B cell (primary cell): ENCODE measurements around the gene ERBB4.

ENCODE experiments used
- EZH2 ChIP-seq: IDR thresholded peaks from 2 replicates; pipeline ENCODE4 v1.6.1; 2012; ENCODE audit warnings: borderline replicate concordance, low read depth, mild to moderate bottlenecking, moderate library complexity, low read length; ENCODE audit not compliant: insufficient read depth, poor library complexity, severe bottlenecking
- TF ChIP-seq, protein P1 (sequence below): fragments of 200-600 bp; IDR thresholded peaks from one replicate; pipeline ENCODE4 v1.8.0; 2022; ENCODE audit warnings: antibody characterized with exemption, mild to moderate bottlenecking

DNA sequence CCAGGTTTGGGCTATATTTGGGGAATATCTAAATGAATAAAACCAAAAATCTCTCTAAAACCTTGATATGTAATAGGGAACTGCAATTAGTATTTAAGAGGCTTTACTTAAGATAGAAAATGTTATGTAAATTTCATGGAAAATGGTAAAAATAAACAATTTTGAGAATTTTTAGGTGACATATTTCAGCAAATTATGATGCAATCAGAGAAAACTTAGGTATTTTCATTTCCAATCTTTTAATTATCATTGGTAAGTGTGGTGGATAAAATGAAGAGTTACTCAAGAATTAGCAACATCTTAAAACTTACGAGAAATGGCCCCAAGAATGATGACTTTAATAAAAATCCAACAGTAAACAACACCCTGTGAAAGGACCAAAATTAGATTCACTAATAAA is 571.4 kb downstream of the ERBB4 start:
- no peak for TF ChIP-seq EZH2
- TF ChIP-seq, protein P1, sequence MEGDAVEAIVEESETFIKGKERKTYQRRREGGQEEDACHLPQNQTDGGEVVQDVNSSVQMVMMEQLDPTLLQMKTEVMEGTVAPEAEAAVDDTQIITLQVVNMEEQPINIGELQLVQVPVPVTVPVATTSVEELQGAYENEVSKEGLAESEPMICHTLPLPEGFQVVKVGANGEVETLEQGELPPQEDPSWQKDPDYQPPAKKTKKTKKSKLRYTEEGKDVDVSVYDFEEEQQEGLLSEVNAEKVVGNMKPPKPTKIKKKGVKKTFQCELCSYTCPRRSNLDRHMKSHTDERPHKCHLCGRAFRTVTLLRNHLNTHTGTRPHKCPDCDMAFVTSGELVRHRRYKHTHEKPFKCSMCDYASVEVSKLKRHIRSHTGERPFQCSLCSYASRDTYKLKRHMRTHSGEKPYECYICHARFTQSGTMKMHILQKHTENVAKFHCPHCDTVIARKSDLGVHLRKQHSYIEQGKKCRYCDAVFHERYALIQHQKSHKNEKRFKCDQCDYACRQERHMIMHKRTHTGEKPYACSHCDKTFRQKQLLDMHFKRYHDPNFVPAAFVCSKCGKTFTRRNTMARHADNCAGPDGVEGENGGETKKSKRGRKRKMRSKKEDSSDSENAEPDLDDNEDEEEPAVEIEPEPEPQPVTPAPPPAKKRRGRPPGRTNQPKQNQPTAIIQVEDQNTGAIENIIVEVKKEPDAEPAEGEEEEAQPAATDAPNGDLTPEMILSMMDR = no peak
